HG03571 (cell line): ENCODE data around the gene PPARGC1A.

ENCODE experiments used
- ATAC-seq: cut with Tn5 transposase; IDR thresholded peaks from one replicate; pipeline ENCODE4 v1.9.1; 2021; ENCODE audit not compliant: unreplicated experiment

PPARGC1A gene

DNA sequence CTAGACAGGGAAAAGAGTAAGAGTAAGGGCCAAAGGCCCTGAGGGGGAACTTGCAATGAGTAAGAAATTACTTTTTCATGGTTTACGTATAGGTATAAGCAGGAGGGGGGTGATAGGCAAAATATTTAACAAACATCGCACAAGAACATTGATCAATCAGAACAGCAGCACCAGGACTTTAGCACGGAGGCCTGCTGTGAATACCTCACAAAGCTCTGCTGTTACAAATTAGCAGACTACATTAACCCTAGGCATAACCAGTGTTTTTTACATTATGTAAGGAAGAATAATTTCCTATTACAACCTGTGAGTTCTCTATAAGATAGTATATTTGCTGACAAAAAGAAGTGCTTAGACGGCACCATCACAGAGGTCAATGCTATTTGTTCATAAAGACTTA, 44.9 kb downstream of the PPARGC1A start:
- ATAC-seq: no peak

DNA sequence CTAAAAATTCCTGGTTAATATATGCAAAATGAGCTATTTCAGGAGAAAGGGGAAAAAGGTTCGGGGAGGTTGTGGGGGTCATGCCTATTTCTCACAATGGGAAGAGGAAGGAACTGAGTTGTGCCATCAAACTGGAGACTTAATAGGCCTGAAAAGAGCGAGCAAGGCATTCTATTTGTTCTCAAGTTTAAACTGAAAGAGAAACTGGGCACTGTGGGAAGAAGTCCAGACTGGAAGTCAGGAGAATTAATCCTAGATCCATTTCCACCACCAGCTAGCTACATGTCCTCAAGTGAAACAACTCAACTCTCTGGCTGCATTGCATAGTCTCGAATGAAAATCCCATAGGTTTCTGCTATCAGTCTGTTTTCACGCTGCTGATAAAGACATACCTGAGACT, 50.6 kb downstream of the PPARGC1A start:
- ATAC-seq: no peak

DNA sequence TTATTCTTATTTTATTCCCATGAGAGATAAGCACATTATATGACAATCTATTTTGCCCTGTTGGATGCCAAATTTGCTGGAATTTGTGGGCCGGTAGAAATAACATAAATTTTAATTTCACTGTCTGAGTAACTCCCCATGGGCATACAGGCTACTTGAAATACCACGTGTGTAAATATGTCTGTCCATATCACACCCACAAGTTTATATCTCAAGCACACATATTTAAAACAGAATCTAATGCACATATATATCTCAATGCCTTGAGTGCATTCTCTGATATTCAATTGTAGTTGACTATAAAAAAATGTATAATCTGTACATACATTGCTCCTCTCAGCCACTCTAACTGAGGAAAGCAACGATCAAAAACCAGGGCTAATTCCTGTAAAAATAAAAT, 51.2 kb downstream of the PPARGC1A start:
- ATAC-seq: no peak

DNA sequence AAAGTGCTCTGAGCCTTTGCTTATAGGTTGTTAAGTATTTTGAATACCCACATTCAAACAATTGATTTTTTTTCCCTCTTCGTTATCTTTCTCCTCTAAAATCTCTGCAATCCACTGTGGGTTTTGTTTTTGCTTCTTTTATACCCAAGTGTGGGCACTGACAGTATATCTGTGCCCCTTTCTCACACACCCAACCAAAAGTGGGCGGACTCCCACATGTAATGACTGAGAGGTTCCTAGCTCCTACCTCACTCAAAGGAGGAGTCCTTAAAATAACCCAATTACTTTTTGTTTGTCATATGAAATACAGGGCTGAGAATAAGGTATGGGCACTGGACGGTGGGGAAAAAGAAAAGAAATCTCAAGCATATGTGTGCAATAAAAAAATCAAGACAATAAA, 51.7 kb downstream of the PPARGC1A start:
- ATAC-seq: no peak

DNA sequence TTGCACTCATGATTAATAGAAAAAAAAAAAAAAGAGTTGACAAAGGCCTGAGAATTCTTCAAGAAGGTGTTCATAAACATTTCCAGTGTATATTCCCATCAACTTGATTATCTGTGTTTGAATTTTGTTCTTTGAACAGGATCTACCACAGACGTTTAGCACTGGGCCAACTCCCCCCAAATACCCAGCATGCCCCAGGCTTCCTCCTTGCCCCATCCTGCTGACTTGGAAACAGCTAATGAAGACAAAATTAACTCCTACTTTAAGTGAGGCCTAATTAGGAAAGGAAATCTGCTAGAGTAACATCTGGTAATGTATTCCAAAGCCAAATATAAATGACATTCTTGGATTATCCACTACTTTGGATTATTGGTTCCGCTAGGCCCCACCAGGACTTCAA, 52.5 kb downstream of the PPARGC1A start:
- ATAC-seq: no peak

DNA sequence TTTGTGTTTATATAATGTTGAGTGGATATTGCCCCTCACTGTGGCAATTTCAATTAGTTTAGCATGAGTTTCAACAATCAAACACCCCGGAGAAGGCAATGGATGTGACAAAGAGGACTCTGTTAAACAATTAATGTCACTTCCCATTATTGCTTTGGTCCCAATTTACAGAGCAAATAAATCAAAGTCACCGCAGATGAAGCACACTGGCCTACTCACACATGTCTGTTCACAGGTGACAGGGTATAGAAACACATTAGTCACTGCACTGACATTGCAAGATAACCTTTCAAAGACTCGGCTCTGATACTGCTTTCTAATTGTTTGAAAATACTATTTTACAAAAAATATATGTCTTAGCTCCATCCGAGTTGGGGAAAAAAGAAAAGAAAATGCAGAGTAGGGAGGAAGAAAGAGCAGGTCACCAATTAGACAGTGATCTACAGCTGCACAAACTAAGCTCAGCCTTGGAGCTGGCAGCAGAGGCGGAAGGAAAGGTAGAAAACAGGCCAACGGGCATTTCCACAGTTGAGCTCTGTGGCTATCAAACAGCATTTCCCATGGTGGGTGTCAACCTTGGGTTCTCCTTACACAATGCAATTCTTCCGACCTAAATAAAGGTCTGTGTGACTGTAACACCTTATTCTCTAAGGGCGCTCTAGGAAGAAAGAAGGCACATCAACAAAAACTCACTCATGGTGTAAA, 53.9 kb downstream of the PPARGC1A start:
- ATAC-seq: no peak

DNA sequence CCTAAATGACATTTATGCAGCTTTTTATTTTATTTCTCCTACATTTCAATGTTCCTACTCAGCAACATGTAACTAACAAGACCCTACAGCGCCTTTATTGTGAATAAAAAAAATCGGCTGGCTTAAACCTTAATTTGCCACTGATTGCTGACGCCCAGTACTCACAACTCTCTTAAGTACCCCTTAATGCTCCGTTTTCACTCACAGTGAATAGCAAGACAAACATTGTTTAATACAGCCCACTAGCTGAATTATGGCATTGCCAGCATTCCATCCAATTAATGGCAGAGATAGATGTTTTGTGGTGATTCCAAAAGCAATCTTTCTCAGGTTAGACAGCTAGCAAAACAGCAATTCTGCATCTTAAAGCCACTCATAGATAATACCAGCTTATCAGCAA, 61.1 kb downstream of the PPARGC1A start:
- no peak for ATAC-seq

DNA sequence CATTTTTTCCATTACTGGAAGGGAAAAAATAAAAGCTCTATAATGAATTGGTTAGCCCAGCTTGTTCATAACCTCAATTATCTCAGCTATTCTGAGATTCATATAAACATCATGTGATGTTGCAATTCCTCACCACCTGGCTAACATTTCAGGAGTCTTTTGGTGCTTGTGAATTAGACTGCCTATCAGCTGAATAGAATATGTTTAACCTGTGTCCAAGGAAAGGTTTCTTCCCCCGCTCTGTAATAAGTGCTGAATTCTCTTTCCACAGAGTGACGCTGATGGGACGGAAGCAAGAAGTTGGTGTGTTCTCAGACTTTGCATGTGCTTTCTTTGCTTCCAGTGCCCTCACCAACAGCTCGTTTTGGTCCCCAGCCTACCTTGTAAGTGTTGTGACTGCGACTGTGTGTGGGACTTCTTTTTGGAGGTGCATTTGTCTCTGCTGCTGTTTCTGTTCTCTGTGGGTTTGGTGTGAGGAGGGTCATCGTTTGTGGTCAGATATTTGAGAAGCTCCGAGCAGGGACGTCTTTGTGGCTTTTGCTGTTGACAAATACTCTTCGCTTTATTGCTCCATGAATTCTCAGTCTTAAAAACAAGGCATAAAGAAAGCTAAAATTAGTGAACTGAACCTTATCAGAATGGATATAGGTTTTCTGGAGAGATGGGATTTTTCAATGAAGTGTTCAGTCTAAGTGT, 61.7 kb downstream of the PPARGC1A start:
- ATAC-seq: no peak

DNA sequence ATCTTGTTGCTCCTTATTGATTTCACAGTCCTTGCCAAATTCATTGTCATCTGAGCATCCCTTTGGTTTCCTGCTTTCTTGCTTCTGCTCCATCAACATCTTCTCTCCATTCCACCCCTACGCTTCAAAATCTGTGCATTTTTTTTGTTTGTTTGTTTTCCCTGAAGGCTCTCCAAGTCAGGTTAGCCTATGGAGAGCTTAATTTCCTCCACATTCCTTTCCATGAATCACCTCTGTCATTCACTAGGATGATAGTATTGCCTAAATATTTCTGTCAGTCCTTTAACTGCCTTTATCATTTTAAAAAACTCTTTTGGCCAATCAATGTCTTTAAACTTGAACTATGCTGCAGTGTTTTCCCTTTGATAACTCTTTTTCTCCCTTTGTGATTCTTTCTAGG, 67.7 kb downstream of the PPARGC1A start:
- no peak for ATAC-seq

DNA sequence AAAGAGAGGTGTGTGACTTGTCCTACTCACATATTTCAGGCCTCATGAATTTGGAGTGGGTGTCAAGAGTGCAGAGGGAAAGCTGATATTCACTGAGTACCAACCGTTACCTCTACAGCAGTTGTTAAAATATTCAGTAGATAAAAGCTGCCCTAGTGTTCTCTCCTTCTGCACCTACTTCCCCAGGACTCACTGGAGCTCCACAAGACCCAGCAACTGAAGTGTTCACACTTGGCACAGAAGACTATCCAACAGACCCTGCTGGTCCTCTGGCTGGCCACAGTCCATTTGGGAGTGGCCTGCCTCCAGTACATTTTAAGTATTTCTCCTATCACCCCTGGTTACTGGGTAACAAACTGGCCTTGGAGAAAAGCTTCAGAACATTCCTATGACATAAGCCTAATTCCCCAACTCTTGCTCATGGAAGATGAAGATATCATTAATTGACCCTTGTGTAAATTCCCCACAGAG, 70.8 kb downstream of the PPARGC1A start:
- no peak for ATAC-seq

DNA sequence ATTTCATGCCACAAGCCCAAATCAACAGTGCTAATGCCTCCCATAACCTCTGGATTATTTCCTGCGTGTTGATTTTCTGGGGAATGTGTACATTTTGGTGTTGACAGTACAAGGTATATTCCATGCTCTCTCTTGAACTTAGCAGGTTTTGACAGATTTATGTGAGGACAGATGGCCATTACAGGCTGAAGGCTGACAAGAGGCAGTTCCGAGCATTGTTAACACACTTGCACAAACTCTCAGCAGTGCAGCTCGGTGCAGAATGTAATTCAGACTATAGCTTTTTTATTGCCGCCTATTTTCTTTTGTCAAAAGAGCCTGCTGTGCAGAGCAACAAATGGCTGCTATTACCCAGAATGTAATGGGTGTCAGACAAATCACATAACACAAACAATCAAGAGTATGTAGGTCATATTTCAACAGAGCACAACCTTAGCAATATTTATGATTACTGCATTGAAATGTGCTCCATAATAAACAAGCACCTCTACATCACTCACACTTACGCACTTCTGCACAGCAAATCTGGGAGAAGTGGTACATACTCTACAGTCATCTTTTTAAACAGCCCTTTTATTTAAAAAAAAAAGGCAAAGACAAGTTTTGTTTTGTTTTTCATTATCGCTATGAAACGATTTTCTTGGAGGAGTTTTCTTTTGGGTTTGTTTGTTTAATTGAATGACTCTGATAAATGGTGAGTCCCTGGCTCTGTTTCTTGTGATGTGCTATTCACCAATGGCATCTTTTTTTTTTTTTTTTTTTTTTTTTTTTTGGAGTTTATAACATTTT, 71.6 kb downstream of the PPARGC1A start:
- no peak for ATAC-seq

DNA sequence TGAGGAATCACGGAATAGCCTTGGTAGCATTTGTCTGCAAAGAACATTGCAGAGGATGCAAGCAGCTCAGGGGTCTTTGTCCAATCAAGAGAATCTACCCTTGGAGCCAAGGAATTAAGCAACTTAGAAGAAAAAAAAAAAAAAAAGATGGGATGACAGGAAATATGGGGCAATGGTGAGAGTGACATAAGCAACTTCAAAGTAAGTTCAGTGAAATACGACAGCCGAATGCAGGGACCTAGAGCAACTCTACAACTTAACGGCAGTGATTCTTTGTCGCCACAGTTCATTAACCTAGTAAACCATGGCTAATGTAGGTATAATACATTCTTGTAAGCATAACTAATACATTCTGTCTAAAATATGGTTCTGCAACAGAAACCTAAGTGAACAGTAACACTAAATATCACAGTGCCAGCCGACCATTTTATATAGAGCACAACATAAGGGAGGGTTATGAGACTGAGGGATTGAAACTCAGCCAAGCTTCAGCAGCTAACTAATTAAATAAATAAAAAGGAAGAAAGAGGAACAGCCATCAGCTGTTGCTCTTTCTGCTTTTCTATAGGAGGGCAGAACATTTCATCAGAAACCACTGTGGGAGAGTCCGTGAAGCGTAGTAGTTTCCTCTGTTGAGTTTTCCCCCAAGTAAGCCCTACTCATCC, 74.7 kb downstream of the PPARGC1A start:
- no peak for ATAC-seq

DNA sequence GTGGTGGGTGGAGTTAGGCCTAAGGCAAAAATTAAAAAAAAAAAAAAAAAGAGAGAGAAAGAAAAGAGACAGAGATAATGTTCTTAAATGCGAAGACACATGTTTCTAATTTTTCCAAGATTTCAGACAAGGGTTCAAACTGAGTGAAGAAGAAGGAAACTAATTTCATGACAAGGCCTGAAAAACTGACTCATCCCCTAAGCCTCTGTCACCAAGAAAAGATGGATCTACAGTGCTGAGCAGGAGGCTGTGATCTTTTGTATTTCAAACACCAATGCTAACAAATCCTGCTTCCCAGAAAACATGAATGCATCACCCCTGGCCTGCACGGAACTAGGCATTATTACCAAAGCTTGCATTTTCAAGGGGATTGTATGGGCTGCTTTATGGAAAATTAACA, 75.3 kb downstream of the PPARGC1A start:
- ATAC-seq: no peak

DNA sequence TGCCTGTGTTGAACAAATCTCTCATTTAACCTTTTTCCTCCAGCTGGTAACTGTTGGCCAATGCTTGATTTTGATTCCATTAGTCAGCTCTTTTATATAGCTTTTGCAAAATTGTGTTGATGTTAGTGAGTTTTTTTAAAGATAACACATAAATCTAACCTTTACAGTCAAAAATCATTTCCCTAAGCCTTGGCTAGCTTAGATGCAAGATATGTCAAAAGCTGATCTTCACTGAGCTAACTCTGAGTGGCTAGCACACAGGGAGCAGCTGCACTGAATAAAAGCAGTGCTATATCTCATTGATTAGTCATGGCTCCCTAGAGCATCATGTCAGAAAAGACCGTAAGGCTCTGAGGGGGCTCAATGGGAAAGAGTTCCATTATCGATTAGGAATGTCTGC, 78.7 kb downstream of the PPARGC1A start:
- no peak for ATAC-seq

DNA sequence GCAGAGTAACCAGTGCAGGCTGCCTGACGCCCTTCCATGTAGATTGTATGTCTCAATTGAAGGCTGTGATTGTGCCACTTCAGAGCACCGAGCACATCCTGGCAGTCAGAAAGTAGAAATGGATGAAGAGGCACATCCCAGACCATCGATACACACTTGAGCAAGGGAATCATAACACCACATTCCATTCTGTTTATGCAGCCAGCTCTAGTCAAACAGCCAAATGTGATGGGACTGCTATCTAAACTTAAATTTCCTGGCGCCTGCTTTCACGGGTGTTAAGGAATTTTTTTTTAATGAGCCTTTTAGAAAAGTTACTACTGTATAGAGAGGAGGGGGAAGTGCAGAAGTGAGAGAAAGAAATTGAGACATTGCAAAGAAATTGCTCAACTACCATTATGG, 84.4 kb downstream of the PPARGC1A start:
- ATAC-seq: no peak

DNA sequence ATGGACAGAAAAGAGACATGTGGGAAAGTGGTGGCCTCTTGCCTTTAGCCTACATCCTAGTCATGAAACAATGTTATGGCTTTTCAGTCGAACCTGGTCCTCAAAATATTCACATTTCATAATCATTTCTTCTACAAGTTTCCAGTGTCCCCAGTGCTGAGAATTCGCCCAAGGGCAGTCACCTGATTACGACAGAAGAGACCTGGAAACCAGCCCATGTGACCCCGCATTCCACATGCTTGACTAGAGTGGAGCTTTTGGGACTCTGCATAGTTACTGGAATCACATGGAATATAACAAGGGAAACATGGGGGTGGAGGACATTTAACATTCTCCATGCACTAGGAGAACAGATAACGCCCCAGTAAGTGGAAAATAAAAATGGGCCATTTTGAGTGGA, 100.1 kb downstream of the PPARGC1A start:
- no peak for ATAC-seq

DNA sequence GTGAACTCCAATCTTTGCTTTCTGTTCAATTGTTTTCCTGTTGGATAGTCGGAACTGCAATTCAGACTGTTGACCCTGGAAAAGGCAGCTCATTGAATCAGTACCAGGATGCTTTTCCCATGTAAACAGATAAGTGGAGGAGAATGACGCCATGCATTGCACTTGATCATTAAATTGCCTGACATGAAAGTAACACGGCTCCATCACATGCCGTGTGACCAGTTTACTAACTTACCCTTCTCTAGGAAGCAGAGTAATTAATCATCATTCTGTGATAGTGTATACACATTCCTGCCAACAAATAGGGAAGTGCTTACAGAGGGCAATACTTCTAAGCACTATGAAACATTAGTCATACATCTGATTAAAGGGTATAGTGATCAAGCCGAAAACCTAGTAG, 101.4 kb downstream of the PPARGC1A start:
- no peak for ATAC-seq

DNA sequence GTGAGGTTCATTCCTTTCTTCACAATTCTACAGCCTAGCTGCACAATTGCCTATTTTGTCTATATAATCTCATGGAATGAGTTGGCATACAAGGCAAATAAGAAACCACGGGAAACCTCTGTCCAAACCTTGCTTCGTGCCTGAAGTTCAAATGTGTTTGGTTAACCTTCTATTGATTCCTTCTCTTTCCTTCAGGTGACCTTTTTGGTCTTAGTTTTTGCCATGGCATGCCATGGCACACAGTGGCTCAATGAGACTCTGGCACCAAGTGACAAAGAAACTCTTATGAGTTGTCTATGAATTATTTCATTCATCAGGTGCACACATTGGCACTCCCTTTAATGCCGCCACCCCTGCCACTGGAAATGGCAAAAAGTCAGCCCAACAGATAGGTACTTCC, 101.8 kb downstream of the PPARGC1A start:
- no peak for ATAC-seq

DNA sequence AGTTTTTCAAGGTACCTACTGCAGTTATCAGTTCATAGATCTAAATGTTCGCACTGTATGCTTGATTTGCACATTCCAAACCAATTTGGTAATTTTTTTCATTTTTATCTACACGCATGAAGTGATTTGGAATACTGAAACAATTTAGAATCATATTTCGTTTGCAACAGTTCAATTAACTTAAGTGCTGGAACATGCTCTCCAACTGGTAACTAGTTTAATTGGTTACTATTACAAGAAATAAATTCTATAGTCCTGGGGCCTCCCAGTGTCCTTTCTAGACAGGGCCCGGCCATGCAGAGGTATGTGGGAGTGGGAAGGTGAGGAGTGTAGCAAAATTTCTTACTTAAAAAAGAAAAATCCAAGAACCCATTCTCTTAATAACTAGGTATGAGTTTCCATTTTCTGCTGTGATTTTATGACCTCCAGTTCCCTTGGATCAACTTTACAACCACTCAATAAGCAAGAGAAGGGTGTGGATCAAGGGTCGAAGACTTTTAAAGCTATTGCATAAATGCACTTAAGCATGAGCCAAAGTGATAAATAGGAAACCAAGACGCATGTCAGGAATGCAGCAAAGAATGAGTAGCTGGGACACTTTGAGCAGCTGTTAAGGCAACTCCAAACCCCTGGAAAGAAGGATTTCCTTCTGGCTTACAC, 106.9 kb downstream of the PPARGC1A start:
- ATAC-seq: no peak

DNA sequence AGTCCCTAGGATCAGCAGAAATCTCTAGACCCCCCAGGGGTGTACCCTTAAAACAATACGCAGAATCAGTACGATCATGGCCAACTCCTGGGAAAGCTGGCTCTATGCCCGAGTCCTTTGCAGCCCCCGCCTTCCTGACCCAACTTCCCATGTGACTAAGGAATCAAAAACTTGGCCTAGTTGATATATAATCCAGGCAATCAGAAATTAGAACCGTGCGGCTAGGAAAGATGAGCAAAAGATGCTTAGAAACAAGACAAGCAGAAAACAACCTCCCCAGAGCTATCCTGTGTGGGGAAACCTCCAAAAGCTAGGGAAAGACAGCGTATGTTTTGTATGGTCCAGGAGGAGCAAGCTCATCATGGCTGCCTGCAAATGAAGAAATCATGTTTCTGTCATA, 110.0 kb downstream of the PPARGC1A start:
- ATAC-seq: no peak

DNA sequence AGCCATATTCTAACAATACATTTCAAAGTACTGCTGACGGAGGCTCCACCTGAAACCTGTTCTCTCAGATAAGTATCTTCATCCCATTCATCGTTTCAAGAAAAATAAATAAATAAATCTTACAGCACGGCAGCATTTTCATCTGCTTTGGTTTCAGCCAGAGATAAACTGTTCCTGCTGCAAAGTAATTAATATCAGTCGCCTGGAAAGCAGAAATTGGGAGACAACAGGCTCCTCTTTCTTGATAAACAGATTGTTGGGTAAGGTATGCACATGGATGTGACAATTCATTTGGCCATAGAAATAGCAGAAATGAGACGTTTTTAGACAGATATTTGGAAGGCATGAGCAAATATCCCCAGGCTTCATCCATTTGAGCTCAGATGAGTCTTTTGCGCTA, 110.4 kb downstream of the PPARGC1A start:
- no peak for ATAC-seq
